Effector memory CD4-positive, alpha-beta T cell (primary cell): ENCODE measurements around the gene PIK3R2.

ENCODE experiments used
- DNase-seq, 3 donors: peaks; one replicate each; pipeline ENCODE4 v3.0.0-alpha.2; 2020
- H3K27ac ChIP-seq: 2 replicates; pipeline ENCODE4 v1.7.0; 2013; ENCODE audit warnings: mild to moderate bottlenecking, low read length, moderate library complexity; ENCODE audit not compliant: insufficient read depth, poor library complexity, severe bottlenecking
- H3K27me3 ChIP-seq: replicated peaks from 2 replicates; pipeline ENCODE4 v1.7.0; 2013; ENCODE audit warnings: mild to moderate bottlenecking, low read length; ENCODE audit not compliant: insufficient read depth, control insufficient read depth, poor library complexity, severe bottlenecking
- H3K36me3 ChIP-seq: 2 replicates; pipeline ENCODE4 v1.7.0; 2013; ENCODE audit warnings: mild to moderate bottlenecking, low read length, moderate library complexity; ENCODE audit not compliant: control insufficient read depth, insufficient read depth
- H3K4me1 ChIP-seq: 2 replicates; pipeline ENCODE4 v1.7.0; 2013; ENCODE audit warnings: low read length, mild to moderate bottlenecking; ENCODE audit not compliant: control insufficient read depth, insufficient read depth, poor library complexity, severe bottlenecking
- H3K4me3 ChIP-seq: 2 replicates; pipeline ENCODE4 v1.7.0; 2013; ENCODE audit warnings: low read length, low read depth, mild to moderate bottlenecking; ENCODE audit not compliant: insufficient read depth, poor library complexity, severe bottlenecking
- H3K9me3 ChIP-seq: 2 replicates; pipeline ENCODE4 v1.7.0; 2013; ENCODE audit warnings: mild to moderate bottlenecking, low read length, moderate library complexity; ENCODE audit not compliant: control insufficient read depth

PIK3R2 gene

GRCh38 chr19:18137657-18138339, 15.2 kb upstream of the PIK3R2 start:
- no peak for DNase-seq
- Histone ChIP-seq H3K9me3 (no peaks in the 10 kb centered on the region), H3K4me3 (no peak overlapping the region), H3K4me1 (no peaks in the 10 kb centered on the region), H3K27me3 (no peaks in the 10 kb centered on the region), H3K36me3 (peaks cover 69% of the 10 kb centered on the region), H3K27ac (no peak overlapping the region)

- DNase-seq: no peak
- peaks cover 74% of the 10 kb centered on the region for H3K36me3 ChIP-seq
- no peaks in the 10 kb centered on the region for H3K27me3 ChIP-seq
- no peaks in the 10 kb centered on the region for H3K4me1 ChIP-seq
- H3K27ac ChIP-seq: no peak overlapping the region
- no peak overlapping the region for H3K4me3 ChIP-seq
- H3K9me3 ChIP-seq: no peaks in the 10 kb centered on the region
These were observed 12.5 kb upstream of the PIK3R2 start for GRCh38 chr19:18140473-18140872.

- Histone ChIP-seq H3K4me3 (no peak overlapping the region), H3K9me3 (no peaks in the 10 kb centered on the region), H3K36me3 (peaks cover 74% of the 10 kb centered on the region), H3K4me1 (no peaks in the 10 kb centered on the region), H3K27ac (no peak overlapping the region), H3K27me3 (no peaks in the 10 kb centered on the region)
- DNase-seq: no peak
These were observed 11.9 kb upstream of the PIK3R2 start for GRCh38 chr19:18141031-18141430.

DNA sequence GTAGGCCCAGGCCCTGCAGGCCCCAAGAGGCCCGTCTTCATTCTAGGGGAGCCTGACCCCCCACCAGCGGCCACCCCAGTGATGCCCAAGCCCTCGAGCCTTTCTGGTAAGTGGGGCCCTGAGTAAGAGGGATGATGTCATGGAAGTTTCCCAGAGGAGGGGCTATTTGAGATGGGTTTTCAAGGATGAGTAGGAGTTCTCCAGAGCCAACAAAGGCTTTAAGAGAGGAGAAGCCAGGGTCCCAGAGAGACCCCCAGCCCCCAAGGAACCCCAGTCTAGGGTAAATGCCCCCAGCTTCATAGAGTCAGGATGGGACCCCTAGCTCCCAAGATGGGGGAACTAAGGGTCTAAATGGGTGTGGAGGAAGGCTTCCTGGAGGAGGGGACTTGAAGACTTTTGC, 9.1 kb upstream of the PIK3R2 start:
- no peak for DNase-seq
- peaks cover 68% of the 10 kb centered on the region for H3K36me3 ChIP-seq
- no peak overlapping the region for H3K27ac ChIP-seq
- H3K27me3 ChIP-seq: no peaks in the 10 kb centered on the region
- H3K4me1 ChIP-seq: no peaks in the 10 kb centered on the region
- H3K4me3 ChIP-seq: no peak overlapping the region
- no peaks in the 10 kb centered on the region for H3K9me3 ChIP-seq

GRCh38 chr19:18144361-18144760, 8.6 kb upstream of the PIK3R2 start:
- Histone ChIP-seq H3K27me3 (no peaks in the 10 kb centered on the region), H3K27ac (no peak overlapping the region), H3K36me3 (peaks cover 67% of the 10 kb centered on the region), H3K4me1 (no peaks in the 10 kb centered on the region), H3K9me3 (no peaks in the 10 kb centered on the region), H3K4me3 (no peak overlapping the region)
- DNase-seq: no peak

DNA sequence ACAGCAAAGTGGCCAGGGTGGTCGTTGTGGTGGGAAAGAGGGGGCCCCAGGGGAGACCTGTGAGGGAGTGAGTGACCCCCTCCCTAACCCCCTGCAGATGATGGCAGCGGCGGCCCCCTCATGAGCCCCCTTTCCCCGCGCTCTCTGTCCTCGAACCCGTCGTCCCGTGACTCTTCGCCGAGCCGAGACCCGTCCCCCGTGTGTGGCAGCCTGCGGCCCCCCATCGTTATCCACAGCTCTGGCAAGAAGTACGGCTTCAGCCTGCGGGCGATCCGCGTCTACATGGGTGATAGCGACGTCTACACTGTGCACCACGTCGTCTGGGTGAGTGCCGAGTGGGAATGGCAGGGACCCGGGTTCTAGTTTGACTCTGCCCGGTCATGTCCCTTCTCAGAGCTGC, 8.1 kb upstream of the PIK3R2 start:
- no peaks in the 10 kb centered on the region for H3K27me3 ChIP-seq
- peaks cover 67% of the 10 kb centered on the region for H3K36me3 ChIP-seq
- H3K9me3 ChIP-seq: no peaks in the 10 kb centered on the region
- H3K27ac ChIP-seq: no peak overlapping the region
- H3K4me3 ChIP-seq: no peak overlapping the region
- no peak for DNase-seq
- no peaks in the 10 kb centered on the region for H3K4me1 ChIP-seq

DNA sequence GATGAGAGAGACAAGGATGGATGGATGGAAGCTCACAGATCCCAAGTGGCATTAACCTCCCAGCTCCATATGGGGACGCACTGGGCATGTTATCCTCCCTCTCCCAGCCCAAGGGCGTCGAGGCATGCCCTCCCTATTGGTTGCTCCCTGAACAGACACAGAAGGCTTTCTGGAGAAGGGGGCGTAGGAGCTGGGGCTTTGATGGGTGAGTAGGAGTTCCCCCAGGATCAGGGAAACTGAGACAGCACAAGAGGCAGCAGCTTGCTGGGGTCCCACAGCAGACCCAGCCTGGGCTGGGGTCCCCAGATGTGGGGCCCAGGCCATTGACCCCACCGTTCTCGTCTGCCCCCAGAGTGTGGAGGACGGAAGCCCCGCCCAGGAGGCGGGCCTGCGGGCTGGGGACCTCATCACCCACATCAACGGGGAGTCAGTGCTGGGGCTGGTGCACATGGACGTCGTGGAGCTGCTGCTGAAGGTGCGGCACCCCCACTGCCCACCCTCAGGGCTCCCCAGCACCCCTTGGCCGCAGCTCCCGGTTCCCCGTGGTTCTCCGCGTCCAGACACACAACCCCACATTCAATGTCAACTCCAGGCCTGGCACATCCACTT, 7.5 kb upstream of the PIK3R2 start:
- Histone ChIP-seq H3K36me3 (peaks cover 64% of the 10 kb centered on the region), H3K4me3 (no peak overlapping the region), H3K27me3 (no peaks in the 10 kb centered on the region), H3K27ac (peak overlapping the region; percentile 6), H3K9me3 (no peaks in the 10 kb centered on the region), H3K4me1 (no peaks in the 10 kb centered on the region)
- DNase-seq: no peak

DNA sequence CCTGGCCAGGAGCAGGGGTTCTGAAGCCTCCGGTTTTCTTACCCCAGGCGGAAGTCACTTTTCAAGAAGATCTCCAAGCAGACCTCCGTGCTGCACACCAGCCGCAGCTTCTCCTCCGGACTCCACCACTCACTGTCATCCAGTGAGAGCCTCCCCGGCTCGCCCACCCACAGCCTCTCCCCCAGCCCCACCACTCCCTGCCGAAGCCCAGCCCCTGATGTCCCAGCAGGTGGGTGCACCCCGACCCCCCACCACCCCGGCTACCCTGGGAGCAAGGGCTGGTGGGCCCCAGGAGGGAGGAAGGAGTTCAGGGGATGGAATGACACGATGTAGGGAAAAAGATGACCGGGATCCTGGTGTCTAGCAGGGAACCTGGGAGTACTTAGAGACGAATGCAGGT, 5.6 kb upstream of the PIK3R2 start:
- H3K9me3 ChIP-seq: no peaks in the 10 kb centered on the region
- H3K4me3 ChIP-seq: no peak overlapping the region
- DNase-seq: no peak
- no peaks in the 10 kb centered on the region for H3K27me3 ChIP-seq
- H3K27ac ChIP-seq: no peak overlapping the region
- peaks cover 51% of the 10 kb centered on the region for H3K36me3 ChIP-seq
- peaks cover 7% of the 10 kb centered on the region for H3K4me1 ChIP-seq

- H3K4me3 ChIP-seq: no peak overlapping the region
- peaks cover 21% of the 10 kb centered on the region for H3K4me1 ChIP-seq
- H3K9me3 ChIP-seq: no peaks in the 10 kb centered on the region
- no peak overlapping the region for H3K27ac ChIP-seq
- no peaks in the 10 kb centered on the region for H3K27me3 ChIP-seq
- H3K36me3 ChIP-seq: peaks cover 29% of the 10 kb centered on the region
- no peak for DNase-seq
These were observed 3.4 kb upstream of the PIK3R2 start for GRCh38 chr19:18149596-18149975.

DNA sequence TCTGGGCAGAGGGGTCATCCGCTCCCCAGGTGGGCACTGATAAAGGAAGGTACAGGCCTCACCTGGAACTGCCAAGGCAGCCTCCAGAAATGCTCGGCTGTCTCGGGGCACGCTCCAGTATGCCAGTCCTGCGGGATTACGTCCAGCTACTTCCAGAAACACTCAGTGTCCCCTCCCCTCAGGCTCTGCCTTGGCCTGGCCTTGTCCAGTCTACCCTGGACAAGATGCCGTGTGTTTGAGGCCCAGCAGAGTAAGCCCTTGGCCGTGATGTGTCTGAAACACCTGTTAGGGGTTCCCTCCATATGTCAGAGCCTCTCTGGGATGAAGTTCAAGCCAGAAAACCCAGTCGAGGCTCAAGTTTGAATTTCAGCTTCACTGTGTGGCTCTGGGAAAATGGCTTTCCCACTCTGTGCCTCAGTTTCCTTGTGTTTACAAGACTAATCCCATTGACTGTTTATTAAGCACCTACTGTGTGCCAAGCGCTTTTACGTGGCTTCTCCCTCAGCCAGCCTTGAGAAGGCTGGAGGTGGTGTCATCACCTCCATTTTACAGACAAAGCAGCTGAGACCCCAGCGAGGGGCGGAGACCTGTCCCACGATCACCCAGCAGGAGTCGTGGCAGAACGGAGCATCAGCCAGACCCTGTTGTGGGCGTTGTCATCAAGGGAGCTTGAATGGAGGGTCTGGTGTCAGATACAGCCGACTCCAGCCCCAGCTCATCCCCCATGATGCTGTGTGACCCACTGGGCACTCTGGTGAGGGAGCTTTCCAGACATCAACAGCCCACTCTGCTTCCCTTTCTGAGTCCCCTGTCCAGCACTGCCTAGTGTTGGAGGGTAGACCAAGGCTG, 2.0 kb upstream of the PIK3R2 start:
- Histone ChIP-seq H3K4me1 (peaks cover 21% of the 10 kb centered on the region), H3K9me3 (no peaks in the 10 kb centered on the region), H3K27me3 (no peaks in the 10 kb centered on the region), H3K36me3 (peaks cover 15% of the 10 kb centered on the region), H3K4me3 (no peak overlapping the region), H3K27ac (peak overlapping the region; percentile 25)
- DNase-seq: no peak
